Activated T-cell treated with anti-CD3 and anti-CD28 coated beads, Interleukin-2, amount 50 U/mL, for 72 hours (primary cell): ENCODE measurements around the gene SP9. TPM values are rescaled to one million over a fixed set of nuclear protein-coding genes. Genes with fewer than 3 reads are reported as not detected.

Experiments
- ATAC-seq, 2 donors: fragments of 150-1000 bp; cut with Tn5 transposase; replicated peaks in 1 of 2; 2 replicates each; pipeline ENCODE4 v1.10.0; 2021; ENCODE audit warnings: moderate library complexity in 2 of 2, mild to moderate bottlenecking in 1 of 2
- DNase-seq, 2 donors: peaks; one replicate each; pipeline ENCODE4 v3.0.0; 2021 to 2022; ENCODE audit warnings: mixed read lengths in 1 of 2
- H3K27ac Mint-ChIP-seq: one replicate; pipeline ENCODE4 v1.8.0; 2022; ENCODE audit warnings: mild to moderate bottlenecking, moderate library complexity, mixed read lengths
- H3K27me3 Mint-ChIP-seq: one replicate; pipeline ENCODE4 v1.8.0; 2022; ENCODE audit warnings: low read depth, mixed read lengths
- H3K36me3 Mint-ChIP-seq, 2 donors: one replicate each; pipeline ENCODE4 v1.8.0; 2022; ENCODE audit warnings: mixed read lengths in 2 of 2, mild to moderate bottlenecking in 1 of 2; ENCODE audit not compliant: insufficient read depth in 2 of 2
- H3K4me1 Mint-ChIP-seq: one replicate; pipeline ENCODE4 v1.8.0; 2022; ENCODE audit warnings: low read depth, mixed read lengths
- H3K4me3 Mint-ChIP-seq, 2 donors: one replicate each; pipeline ENCODE4 v1.8.0; 2022; ENCODE audit warnings: mild to moderate bottlenecking in 2 of 2, mixed read lengths in 2 of 2, moderate library complexity in 2 of 2
- H3K9me3 Mint-ChIP-seq, 2 donors: one replicate each; pipeline ENCODE4 v1.8.0; 2022; ENCODE audit warnings: mixed read lengths in 2 of 2
- total RNA-seq, 2 donors: library from RNA; stranded (reverse); gene quantifications; one replicate each; pipeline ENCODE4 v1.2.3, GENCODE V29; 2022

Gene SP9
- total RNA-seq, 2 donors from 2014 or later, result not detected

- ATAC-seq (no peak), DNase-seq (peak in 1 of 2 donors; percentile 10)
- H3K27me3 Mint-ChIP-seq, result peaks cover 89% of the 10 kb centered on the region
- peaks cover 32% of the 10 kb centered on the region for H3K4me1 Mint-ChIP-seq
- no peak overlapping the region for H3K27ac Mint-ChIP-seq
- peaks cover 0 to 2% of the 10 kb centered on the region in 2 donors for H3K36me3 Mint-ChIP-seq
- peak overlapping the region; percentile 75 to 79 for H3K4me3 Mint-ChIP-seq
- no peaks in the 10 kb centered on the region for H3K9me3 Mint-ChIP-seq
Observed at GRCh38 chr2:174328114-174328960, 6.4 kb upstream of the SP9 start.

GRCh38 chr2:174328961-174329715 lies 5.6 kb upstream of the SP9 start:
- Mint-ChIP-seq H3K27ac (no peak overlapping the region), H3K4me1 (peaks cover 40% of the 10 kb centered on the region), H3K9me3 (no peaks in the 10 kb centered on the region), H3K27me3 (peaks cover 97% of the 10 kb centered on the region), H3K36me3 (peaks cover 0 to 2% of the 10 kb centered on the region in 2 donors), H3K4me3 (peak overlapping the region; percentile 58 to 66)
- ATAC-seq (no peak), DNase-seq (no peak)

GRCh38 chr2:174330945-174331594 lies 3.7 kb upstream of the SP9 start:
- Mint-ChIP-seq H3K4me3 (no peak overlapping the region), H3K27me3 (peaks cover 89% of the 10 kb centered on the region), H3K9me3 (no peaks in the 10 kb centered on the region), H3K36me3 (peaks cover 0 to 2% of the 10 kb centered on the region in 2 donors), H3K4me1 (peaks cover 49% of the 10 kb centered on the region), H3K27ac (no peak overlapping the region)
- DNase-seq (no peak), ATAC-seq (no peak)

- ATAC-seq, result no peak
- peaks cover 84% of the 10 kb centered on the region for H3K27me3 Mint-ChIP-seq
- H3K27ac Mint-ChIP-seq, result no peak overlapping the region
- peak overlapping the region in 1 of 2 donors; percentile 80 for H3K4me3 Mint-ChIP-seq
- no peak for DNase-seq
- peaks cover 47% of the 10 kb centered on the region for H3K4me1 Mint-ChIP-seq
- H3K9me3 Mint-ChIP-seq, result no peaks in the 10 kb centered on the region
- H3K36me3 Mint-ChIP-seq, result peaks cover 0 to 2% of the 10 kb centered on the region in 2 donors
Observed at GRCh38 chr2:174331595-174332216, 3.0 kb upstream of the SP9 start.

- Mint-ChIP-seq H3K36me3 (peaks cover 0 to 2% of the 10 kb centered on the region in 2 donors), H3K27ac (no peak overlapping the region), H3K4me3 (peak overlapping the region; percentile 78 to 80), H3K4me1 (peaks cover 40% of the 10 kb centered on the region), H3K9me3 (no peaks in the 10 kb centered on the region), H3K27me3 (peaks cover 77% of the 10 kb centered on the region)
- DNase-seq, result peak in 1 of 2 donors; percentile 13
- no peak for ATAC-seq
Observed at GRCh38 chr2:174332217-174332963, 2.4 kb upstream of the SP9 start.

- Mint-ChIP-seq H3K36me3 (peaks cover 0 to 2% of the 10 kb centered on the region in 2 donors), H3K27ac (no peak overlapping the region), H3K4me3 (peak overlapping the region; percentile 78 to 80), H3K27me3 (peaks cover 77% of the 10 kb centered on the region), H3K9me3 (no peaks in the 10 kb centered on the region), H3K4me1 (peaks cover 39% of the 10 kb centered on the region)
- no peak for ATAC-seq
- DNase-seq, result no peak
Observed at GRCh38 chr2:174333017-174333371, 1.8 kb upstream of the SP9 start.

- H3K4me1 Mint-ChIP-seq, result peaks cover 36% of the 10 kb centered on the region
- DNase-seq (peak; percentile 26 to 42), ATAC-seq (peak in 1 of 2 donors; percentile 12)
- no peaks in the 10 kb centered on the region for H3K9me3 Mint-ChIP-seq
- peaks cover 77% of the 10 kb centered on the region for H3K27me3 Mint-ChIP-seq
- H3K27ac Mint-ChIP-seq, result no peak overlapping the region
- H3K36me3 Mint-ChIP-seq, result peaks cover 0 to 2% of the 10 kb centered on the region in 2 donors
- peak overlapping the region; percentile 78 to 80 for H3K4me3 Mint-ChIP-seq
Observed at GRCh38 chr2:174333372-174334277, 1.1 kb upstream of the SP9 start.

- H3K9me3 Mint-ChIP-seq, result no peaks in the 10 kb centered on the region
- ATAC-seq, result no peak
- peaks cover 77% of the 10 kb centered on the region for H3K27me3 Mint-ChIP-seq
- peaks cover 37% of the 10 kb centered on the region for H3K4me1 Mint-ChIP-seq
- DNase-seq, result peak in 1 of 2 donors; percentile 15
- no peak overlapping the region for H3K27ac Mint-ChIP-seq
- no peaks in the 10 kb centered on the region for H3K36me3 Mint-ChIP-seq
- H3K4me3 Mint-ChIP-seq, result peak overlapping the region; percentile 78 to 80
Observed at GRCh38 chr2:174334278-174334715, 457 bp upstream of the SP9 start.

GRCh38 chr2:174335254-174335987 lies 667 bp downstream of the SP9 start:
- Mint-ChIP-seq H3K4me3 (peak overlapping the region; percentile 80 to 87), H3K36me3 (peaks cover 0 to 2% of the 10 kb centered on the region in 2 donors), H3K9me3 (no peaks in the 10 kb centered on the region), H3K4me1 (peaks cover 47% of the 10 kb centered on the region), H3K27ac (peak overlapping the region; percentile 87), H3K27me3 (peaks cover 75% of the 10 kb centered on the region)
- no peak for ATAC-seq
- DNase-seq, result peak in 1 of 2 donors; percentile 13

- Mint-ChIP-seq H3K36me3 (peaks cover 0 to 2% of the 10 kb centered on the region in 2 donors), H3K9me3 (no peaks in the 10 kb centered on the region), H3K27ac (no peak overlapping the region), H3K4me3 (peak overlapping the region; percentile 83 to 87), H3K27me3 (peaks cover 73% of the 10 kb centered on the region), H3K4me1 (peaks cover 49% of the 10 kb centered on the region)
- ATAC-seq (peak; percentile 6 to 8), DNase-seq (peak; percentile 35 to 42)
Observed at GRCh38 chr2:174335988-174336500, 1.3 kb downstream of the SP9 start.
